ENCODE data around the gene RAP1GAP2. TPM values are rescaled to one million over a fixed set of nuclear protein-coding genes. Genes with fewer than 3 reads are reported as not detected.
"Not testable (repeated sequence)": the region's sequence is repeated elsewhere in the genome, so short reads cannot be mapped to it uniquely, and the experiment has no call there.

The RAP1GAP2 gene
- polyA plus RNA-seq, 3 donors, result 1.5 to 48.4 (median 6.1) TPM

DNA sequence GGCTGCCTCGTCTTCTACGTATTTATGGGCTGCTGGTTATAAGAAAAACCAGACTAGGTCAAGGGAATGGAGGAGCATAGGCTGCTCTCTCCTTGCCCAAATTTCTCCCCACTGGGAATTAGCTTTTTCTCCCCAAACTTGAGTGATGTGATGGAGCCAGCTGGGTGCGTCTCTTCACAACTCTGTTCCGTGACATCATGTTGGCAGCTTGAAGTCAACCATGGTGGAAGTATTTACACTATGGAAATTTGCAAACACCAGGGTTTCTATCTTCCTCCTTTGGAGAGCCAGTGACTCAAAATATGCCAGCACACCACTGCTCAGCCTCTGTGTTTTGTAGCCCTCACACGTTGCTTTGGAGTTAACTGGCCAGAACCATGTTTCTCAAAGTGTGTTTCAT, 189.1 kb downstream of the RAP1GAP2 start:
- no peak overlapping the region for H3K4me2 ChIP-seq (replicated peaks; ENCODE audit: extremely low read depth, low read length, poor library complexity, severe bottlenecking)
- Mint-ChIP-seq H3K27me3 (ENCODE audit: low read depth in 3 of 3) (peaks cover 0 to 2% (median 0%) of the 10 kb centered on the region in 3 donors), H3K4me1 (peaks cover 3% of the 10 kb centered on the region), H3K4me3 (no peak overlapping the region), H3K27ac (peak overlapping the region in 2 of 7 donors; percentile 42 to 48), H3K9me3 (peaks cover 0 to 3% (median 0%) of the 10 kb centered on the region in 7 donors), H3K36me3 (peaks cover 79 to 92% of the 10 kb centered on the region in 2 donors)
- no peak for DNase-seq
- H3K27ac ChIP-seq (ENCODE audit: low read depth in 1 of 2, low read length in 2 of 2), result no peak overlapping the region
- WGBS (ENCODE audit: insufficient coverage), result 100% methylated on average over 2 of the region's 5 CpGs
- H3K9me3 ChIP-seq (replicated peaks in 1 of 2; ENCODE audit: control insufficient read depth in 1 of 2, insufficient read depth in 1 of 2, low read length in 2 of 2), result no peaks in the 10 kb centered on the region
- intact Hi-C loops (cut with micrococcal nuclease), result no loop called here
- H3K79me2 ChIP-seq (ENCODE audit: insufficient read depth, low read length), result no peaks in the 10 kb centered on the region
- H3K9ac ChIP-seq (ENCODE audit: insufficient read depth, low read length, poor library complexity, severe bottlenecking), result no peak overlapping the region
- H3K27me3 ChIP-seq (ENCODE audit: control insufficient read depth in 2 of 2, insufficient read depth in 2 of 2, low read length in 2 of 2), result no peaks in the 10 kb centered on the region
- TF ChIP-seq, protein P1, sequence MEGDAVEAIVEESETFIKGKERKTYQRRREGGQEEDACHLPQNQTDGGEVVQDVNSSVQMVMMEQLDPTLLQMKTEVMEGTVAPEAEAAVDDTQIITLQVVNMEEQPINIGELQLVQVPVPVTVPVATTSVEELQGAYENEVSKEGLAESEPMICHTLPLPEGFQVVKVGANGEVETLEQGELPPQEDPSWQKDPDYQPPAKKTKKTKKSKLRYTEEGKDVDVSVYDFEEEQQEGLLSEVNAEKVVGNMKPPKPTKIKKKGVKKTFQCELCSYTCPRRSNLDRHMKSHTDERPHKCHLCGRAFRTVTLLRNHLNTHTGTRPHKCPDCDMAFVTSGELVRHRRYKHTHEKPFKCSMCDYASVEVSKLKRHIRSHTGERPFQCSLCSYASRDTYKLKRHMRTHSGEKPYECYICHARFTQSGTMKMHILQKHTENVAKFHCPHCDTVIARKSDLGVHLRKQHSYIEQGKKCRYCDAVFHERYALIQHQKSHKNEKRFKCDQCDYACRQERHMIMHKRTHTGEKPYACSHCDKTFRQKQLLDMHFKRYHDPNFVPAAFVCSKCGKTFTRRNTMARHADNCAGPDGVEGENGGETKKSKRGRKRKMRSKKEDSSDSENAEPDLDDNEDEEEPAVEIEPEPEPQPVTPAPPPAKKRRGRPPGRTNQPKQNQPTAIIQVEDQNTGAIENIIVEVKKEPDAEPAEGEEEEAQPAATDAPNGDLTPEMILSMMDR (IDR thresholded peaks at IDR 0.05), result no peak
- peaks cover 4 to 5% of the 10 kb centered on the region in 2 donors for H3K4me1 ChIP-seq (ENCODE audit: control insufficient read depth in 1 of 2, insufficient read depth in 2 of 2, low read length in 2 of 2)
- H4K20me1 ChIP-seq (ENCODE audit: insufficient read depth, low read length), result peaks cover 52% of the 10 kb centered on the region
- no peak overlapping the region for H3K4me3 ChIP-seq (replicated peaks in 1 of 3; ENCODE audit: low read depth in 2 of 3, low read length in 3 of 3)
- H3K36me3 ChIP-seq (replicated peaks in 1 of 2; ENCODE audit: control insufficient read depth in 1 of 2, insufficient read depth in 2 of 2, low read length in 2 of 2), result peaks cover 63 to 89% of the 10 kb centered on the region in 2 donors
- H2AFZ ChIP-seq (ENCODE audit: insufficient read depth, low read depth, low read length, poor library complexity, severe bottlenecking), result no peak overlapping the region

DNA sequence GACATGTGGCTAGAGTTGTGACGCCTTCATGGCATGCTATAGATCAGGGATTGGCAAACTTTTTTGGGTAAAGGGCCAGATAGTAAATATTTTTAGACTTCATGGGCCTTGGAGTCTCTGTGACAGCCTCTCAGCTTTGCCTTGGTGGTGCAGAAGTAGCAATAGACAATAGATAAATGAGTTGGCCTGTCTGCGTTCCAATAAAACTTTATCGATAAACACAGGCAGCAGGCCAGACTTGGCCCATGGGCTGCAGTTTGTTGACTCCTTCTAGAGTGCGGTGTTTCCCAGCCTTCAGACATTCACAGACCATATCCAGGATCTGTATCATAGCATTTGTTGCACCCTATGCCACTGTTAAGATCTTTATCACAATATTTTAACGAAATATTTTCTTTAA, 190.7 kb downstream of the RAP1GAP2 start:
- no peaks in the 10 kb centered on the region for H3K9me3 ChIP-seq (replicated peaks in 1 of 2; ENCODE audit: control insufficient read depth in 1 of 2, insufficient read depth in 1 of 2, low read length in 2 of 2)
- no peaks in the 10 kb centered on the region for H3K27me3 ChIP-seq (ENCODE audit: control insufficient read depth in 2 of 2, insufficient read depth in 2 of 2, low read length in 2 of 2)
- TF ChIP-seq, protein P1 (IDR thresholded peaks at IDR 0.05), result no peak
- H3K4me2 ChIP-seq (replicated peaks; ENCODE audit: extremely low read depth, low read length, poor library complexity, severe bottlenecking), result no peak overlapping the region
- no peak overlapping the region for H3K27ac Mint-ChIP-seq
- 93% methylated on average over 3 of the region's 5 CpGs for WGBS (ENCODE audit: insufficient coverage)
- H3K4me1 ChIP-seq (ENCODE audit: control insufficient read depth in 1 of 2, insufficient read depth in 2 of 2, low read length in 2 of 2), result peaks cover 11 to 12% of the 10 kb centered on the region in 2 donors
- peaks cover 10% of the 10 kb centered on the region for H3K4me1 Mint-ChIP-seq
- no peak overlapping the region for H3K4me3 Mint-ChIP-seq
- no peak overlapping the region for H2AFZ ChIP-seq (ENCODE audit: insufficient read depth, low read depth, low read length, poor library complexity, severe bottlenecking)
- H3K27me3 Mint-ChIP-seq (ENCODE audit: low read depth in 3 of 3), result peaks cover 0 to 1% (median 0%) of the 10 kb centered on the region in 3 donors
- no peak overlapping the region for H3K9ac ChIP-seq (ENCODE audit: insufficient read depth, low read length, poor library complexity, severe bottlenecking)
- H4K20me1 ChIP-seq (ENCODE audit: insufficient read depth, low read length), result peaks cover 46% of the 10 kb centered on the region
- no peak overlapping the region for H3K4me3 ChIP-seq (replicated peaks in 1 of 3; ENCODE audit: low read depth in 2 of 3, low read length in 3 of 3)
- peaks cover 57 to 84% of the 10 kb centered on the region in 2 donors for H3K36me3 ChIP-seq (replicated peaks in 1 of 2; ENCODE audit: control insufficient read depth in 1 of 2, insufficient read depth in 2 of 2, low read length in 2 of 2)
- H3K27ac ChIP-seq (ENCODE audit: low read depth in 1 of 2, low read length in 2 of 2), result no peak overlapping the region
- H3K79me2 ChIP-seq (ENCODE audit: insufficient read depth, low read length), result no peaks in the 10 kb centered on the region
- intact Hi-C loops (cut with micrococcal nuclease), result no loop called here
- DNase-seq, result no peak
- H3K9me3 Mint-ChIP-seq, result peaks cover 0 to 2% (median 0%) of the 10 kb centered on the region in 7 donors
- H3K36me3 Mint-ChIP-seq, result peaks cover 74 to 91% of the 10 kb centered on the region in 2 donors

DNA sequence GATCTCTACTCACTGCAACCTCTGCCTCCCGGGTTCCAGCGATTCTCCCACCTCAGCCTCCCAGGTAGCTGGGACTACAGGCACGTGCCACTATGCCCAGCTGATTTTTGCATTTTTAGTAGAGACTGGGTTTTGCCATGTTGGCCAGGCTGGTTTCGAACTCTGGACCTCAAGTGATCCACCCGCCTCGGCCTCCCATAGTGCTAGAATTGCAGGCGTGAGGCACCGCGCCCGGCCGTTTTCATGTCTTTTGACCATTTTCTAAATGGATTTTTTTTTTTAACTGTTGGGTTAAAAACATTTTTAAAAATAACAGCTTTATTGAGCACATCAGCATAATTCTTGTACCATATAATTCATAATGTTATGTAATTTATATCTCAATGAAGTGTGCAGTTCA, 193.2 kb downstream of the RAP1GAP2 start:
- H3K4me3 Mint-ChIP-seq; DNase-seq; H3K9ac ChIP-seq (ENCODE audit: insufficient read depth, low read length, poor library complexity, severe bottlenecking); H3K9me3 Mint-ChIP-seq; H3K27ac ChIP-seq (ENCODE audit: low read depth in 1 of 2, low read length in 2 of 2); H3K4me2 ChIP-seq (replicated peaks; ENCODE audit: extremely low read depth, low read length, poor library complexity, severe bottlenecking); H3K27me3 ChIP-seq (ENCODE audit: control insufficient read depth in 2 of 2, insufficient read depth in 2 of 2, low read length in 2 of 2); H3K27me3 Mint-ChIP-seq (ENCODE audit: low read depth in 3 of 3); H2AFZ ChIP-seq (ENCODE audit: insufficient read depth, low read depth, low read length, poor library complexity, severe bottlenecking); H3K9me3 ChIP-seq (replicated peaks in 1 of 2; ENCODE audit: control insufficient read depth in 1 of 2, insufficient read depth in 1 of 2, low read length in 2 of 2); H3K79me2 ChIP-seq (ENCODE audit: insufficient read depth, low read length); intact Hi-C loops (cut with micrococcal nuclease); H3K4me3 ChIP-seq (replicated peaks in 1 of 3; ENCODE audit: low read depth in 2 of 3, low read length in 3 of 3): not testable (repeated sequence)
- peaks cover 11 to 12% of the 10 kb centered on the region in 2 donors for H3K4me1 ChIP-seq (ENCODE audit: control insufficient read depth in 1 of 2, insufficient read depth in 2 of 2, low read length in 2 of 2)
- no CpG with 5 or more reads among the region's 11 CpGs for WGBS (ENCODE audit: insufficient coverage)
- H3K36me3 ChIP-seq (replicated peaks in 1 of 2; ENCODE audit: control insufficient read depth in 1 of 2, insufficient read depth in 2 of 2, low read length in 2 of 2), result peaks cover 61 to 82% of the 10 kb centered on the region in 2 donors
- peaks cover 10% of the 10 kb centered on the region for H3K4me1 Mint-ChIP-seq
- peaks cover 36% of the 10 kb centered on the region for H4K20me1 ChIP-seq (ENCODE audit: insufficient read depth, low read length)
- H3K27ac Mint-ChIP-seq, result peak overlapping the region in 1 of 7 donors; percentile 30
- peaks cover 70 to 91% of the 10 kb centered on the region in 2 donors for H3K36me3 Mint-ChIP-seq

Data from CD14-positive monocyte (primary cell).